GM12874 (cell line): ENCODE results near the gene CAP2.

Experiments used
- TF ChIP-seq, protein P1 (sequence below): IDR thresholded peaks from 2 replicates; pipeline ENCODE4 v1.5.1; 2011; ENCODE audit warnings: low read depth, mild to moderate bottlenecking, control low read depth, low read length, moderate library complexity; ENCODE audit not compliant: insufficient read depth

The CAP2 gene

DNA sequence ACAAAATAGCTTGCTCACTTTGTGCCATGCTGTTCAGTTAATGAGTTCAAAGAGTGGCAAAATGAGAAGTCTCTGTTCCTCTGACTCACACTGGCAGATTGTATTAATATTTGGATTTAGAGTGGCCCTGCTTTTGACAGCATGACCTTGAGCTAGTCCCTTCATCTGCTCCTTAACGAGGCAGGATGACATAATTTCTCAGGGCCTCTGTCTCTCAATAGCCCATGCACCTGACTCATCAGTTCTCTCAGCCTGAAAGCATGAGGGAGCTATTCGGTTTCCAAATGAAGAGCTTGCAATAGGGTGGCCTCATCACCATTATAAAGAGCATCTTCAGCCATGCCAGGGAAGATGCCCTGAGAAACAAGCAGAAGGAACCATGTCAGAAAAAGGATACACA, 38.2 kb downstream of the CAP2 start:
- TF ChIP-seq, protein P1, sequence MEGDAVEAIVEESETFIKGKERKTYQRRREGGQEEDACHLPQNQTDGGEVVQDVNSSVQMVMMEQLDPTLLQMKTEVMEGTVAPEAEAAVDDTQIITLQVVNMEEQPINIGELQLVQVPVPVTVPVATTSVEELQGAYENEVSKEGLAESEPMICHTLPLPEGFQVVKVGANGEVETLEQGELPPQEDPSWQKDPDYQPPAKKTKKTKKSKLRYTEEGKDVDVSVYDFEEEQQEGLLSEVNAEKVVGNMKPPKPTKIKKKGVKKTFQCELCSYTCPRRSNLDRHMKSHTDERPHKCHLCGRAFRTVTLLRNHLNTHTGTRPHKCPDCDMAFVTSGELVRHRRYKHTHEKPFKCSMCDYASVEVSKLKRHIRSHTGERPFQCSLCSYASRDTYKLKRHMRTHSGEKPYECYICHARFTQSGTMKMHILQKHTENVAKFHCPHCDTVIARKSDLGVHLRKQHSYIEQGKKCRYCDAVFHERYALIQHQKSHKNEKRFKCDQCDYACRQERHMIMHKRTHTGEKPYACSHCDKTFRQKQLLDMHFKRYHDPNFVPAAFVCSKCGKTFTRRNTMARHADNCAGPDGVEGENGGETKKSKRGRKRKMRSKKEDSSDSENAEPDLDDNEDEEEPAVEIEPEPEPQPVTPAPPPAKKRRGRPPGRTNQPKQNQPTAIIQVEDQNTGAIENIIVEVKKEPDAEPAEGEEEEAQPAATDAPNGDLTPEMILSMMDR: no peak

DNA sequence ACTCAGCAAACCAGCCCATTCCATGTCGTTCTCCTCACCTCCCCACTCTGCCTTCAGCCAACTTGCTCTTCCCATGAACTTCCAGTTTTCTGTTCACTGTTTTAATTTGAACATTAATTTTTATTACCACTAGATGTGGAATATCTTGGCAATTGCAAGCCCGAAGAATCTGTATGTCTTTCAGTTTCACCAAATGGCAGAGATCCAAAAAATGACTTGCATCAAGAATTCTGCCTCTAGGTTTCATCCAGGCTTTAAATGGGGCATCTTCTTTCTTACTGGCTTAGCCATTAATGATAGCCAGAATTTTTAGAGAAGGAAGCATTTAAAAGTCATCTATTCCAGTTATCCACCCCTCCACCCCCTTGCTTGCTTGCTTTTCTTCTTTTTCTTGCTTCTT, 39.0 kb downstream of the CAP2 start:
- TF ChIP-seq, protein P1: no peak

DNA sequence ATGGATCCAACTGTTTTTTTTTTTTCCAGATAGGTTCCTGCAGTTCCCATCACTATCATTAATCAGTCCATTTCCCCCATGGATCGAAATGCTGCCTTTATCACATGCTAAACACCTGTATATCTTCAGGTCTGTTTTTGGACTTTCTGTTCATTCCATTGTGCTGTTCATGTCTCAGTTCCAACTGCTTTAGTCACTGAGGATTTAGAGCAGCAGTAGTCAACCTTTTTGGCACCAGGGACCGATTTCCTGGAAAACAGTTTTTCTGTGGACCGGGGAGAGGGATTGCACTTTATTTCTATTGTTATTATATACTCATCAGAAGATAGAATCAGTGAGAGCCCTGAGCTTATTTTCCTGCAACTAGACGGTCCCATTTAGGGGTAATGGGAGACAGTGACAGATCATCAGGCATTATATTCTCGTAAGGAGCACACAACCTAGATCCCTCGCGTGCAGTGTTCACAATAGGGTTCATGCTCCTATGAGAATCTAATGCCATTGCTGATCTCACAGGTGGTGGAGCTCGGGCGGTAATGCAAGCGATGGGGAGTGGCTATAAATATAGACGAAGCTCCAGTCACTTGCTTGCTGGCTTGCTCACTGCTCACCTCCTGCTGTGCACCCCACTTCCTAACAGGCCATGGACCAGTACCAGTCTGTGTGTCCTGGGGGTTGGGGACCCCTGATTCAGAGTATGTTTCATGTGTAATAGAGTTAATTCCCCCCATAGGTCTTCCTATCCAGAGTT, 46.0 kb downstream of the CAP2 start:
- TF ChIP-seq, protein P1: no peak

DNA sequence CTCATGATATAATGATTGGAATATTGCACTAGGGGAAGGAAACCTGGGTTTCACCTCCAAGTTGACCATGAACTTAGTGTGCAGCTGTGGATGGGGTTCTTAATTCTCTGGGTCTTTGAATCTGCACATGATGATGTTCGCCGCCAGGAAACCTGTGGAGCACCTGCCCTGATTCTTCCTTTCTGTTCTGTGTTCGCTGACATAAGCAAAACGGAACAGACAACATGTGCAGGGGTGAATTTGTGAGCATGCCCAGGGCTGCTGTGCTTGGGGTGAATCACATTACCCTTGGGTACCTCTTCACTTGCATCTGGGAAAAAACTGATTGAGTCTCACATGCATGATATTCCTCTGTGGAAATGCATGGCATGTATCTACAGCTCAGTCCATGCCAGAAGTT, 48.8 kb downstream of the CAP2 start:
- TF ChIP-seq, protein P1: no peak

DNA sequence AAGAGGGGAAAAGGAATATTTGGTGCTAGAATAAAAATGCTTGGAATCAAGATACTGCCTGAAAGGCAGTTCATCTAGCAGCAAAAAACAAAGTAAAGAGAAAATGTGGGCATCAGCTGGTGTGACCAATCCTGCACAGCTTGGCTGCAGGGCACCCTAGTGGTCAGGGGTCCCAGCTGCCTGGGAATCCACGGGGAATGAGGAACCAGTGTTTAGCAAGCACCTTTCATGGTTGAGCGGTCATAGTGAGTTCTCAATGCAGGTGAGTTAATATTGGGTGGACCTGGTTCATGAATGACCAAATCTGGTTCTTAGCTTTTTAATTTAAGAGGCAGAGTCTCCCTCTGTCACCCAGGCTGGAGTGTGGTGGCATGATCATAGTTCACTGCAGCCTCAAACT, 53.3 kb downstream of the CAP2 start:
- TF ChIP-seq, protein P1: no peak

DNA sequence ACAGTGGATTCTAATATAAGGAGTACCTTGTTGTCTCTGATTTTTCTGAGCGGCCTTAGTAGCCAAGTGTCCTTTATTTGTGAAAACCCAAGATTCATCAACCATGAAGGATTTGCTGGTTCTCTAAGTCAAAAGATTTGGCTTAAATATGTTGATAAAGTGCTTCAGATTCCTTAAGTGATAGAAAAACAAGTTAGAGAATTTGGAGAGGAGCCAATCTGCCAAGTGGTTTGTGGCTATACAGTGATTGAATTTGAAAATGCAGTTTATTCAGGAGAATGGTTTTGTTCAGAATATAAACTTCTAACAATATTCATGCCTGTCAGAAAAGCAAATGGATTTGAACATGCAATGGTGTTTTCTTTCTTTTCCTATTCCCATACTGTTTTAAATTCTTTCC, 54.8 kb downstream of the CAP2 start:
- TF ChIP-seq, protein P1: no peak

DNA sequence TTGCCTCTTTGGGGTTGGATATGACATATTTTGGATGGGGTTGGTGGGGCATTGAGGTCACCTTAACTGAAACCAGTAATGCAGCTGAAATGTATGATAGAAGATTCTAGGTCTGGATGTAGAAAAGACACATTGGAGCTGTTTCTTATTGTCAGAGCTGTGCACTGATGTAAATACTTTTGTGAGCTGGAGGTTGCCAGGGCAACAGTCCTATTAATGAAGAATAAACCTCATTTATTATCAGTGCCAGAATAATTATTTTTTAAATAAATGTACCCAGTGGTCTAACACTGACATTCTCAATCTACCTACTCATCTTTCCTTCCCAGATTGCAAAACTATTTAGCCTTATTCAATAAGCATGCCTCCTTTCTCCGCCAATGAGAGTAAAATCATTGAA, 57.0 kb downstream of the CAP2 start:
- TF ChIP-seq, protein P1: no peak
